Caco-2 (cell line): ENCODE measurements around the gene ZNF506. TPM values are rescaled to one million over a fixed set of nuclear protein-coding genes. Genes with fewer than 3 reads are reported as not detected.
"Not testable (repeated sequence)": the region's sequence is repeated elsewhere in the genome, so short reads cannot be mapped to it uniquely, and the experiment has no call there.

Source experiments
- BruUV-seq: library from RNA; stranded (reverse); fragments of 400-500 nt; replicated peaks from 2 replicates; lab custom pipeline; 2021; lab: Mats Ljungman, UMichigan
- CTCF ChIA-PET: fragments of 300-600 bp; sonication (Branson Sonifier 250); formaldehyde crosslinking; loops from one replicate; lab custom pipeline; 2022; ENCODE audit warnings: antibody characterized with exemption; lab: Charles Lee
- POLR2A ChIA-PET: fragments of 300-600 bp; sonication (Branson Sonifier 250); formaldehyde crosslinking; loops from one replicate; lab custom pipeline; 2022; ENCODE audit warnings: antibody characterized with exemption; lab: Charles Lee
- DNase-seq, 2 experiments: peaks; one replicate each; pipeline versions ENCODE4 v3.0.0 to v3.0.0-alpha.2; 2020 to 2022
- H3K27me3 ChIP-seq: replicated peaks from 2 replicates; pipeline ENCODE4 v1.6.0; 2011; ENCODE audit warnings: low read length; ENCODE audit not compliant: control insufficient read depth, insufficient read depth
- H3K36me3 ChIP-seq: 2 replicates; pipeline ENCODE4 v1.5.1; 2011; ENCODE audit warnings: low read length; ENCODE audit not compliant: control insufficient read depth, insufficient read depth
- H3K4me1 ChIP-seq: fragments of 250-450 bp; sonication (Bioruptor Pico); 2 replicates; pipeline ENCODE4 v1.5.1; 2020; ENCODE audit warnings: mild to moderate bottlenecking
- H3K4me3 ChIP-seq: 2 replicates; pipeline ENCODE4 v1.5.1; 2011; ENCODE audit warnings: low read depth, mild to moderate bottlenecking, control low read depth, low read length
- H3K9me3 ChIP-seq: fragments of 250-450 bp; sonication (Bioruptor Pico); 2 replicates; pipeline ENCODE4 v1.5.1; 2020; ENCODE audit warnings: mild to moderate bottlenecking, moderate library complexity
- H3K27ac Mint-ChIP-seq: one replicate; pipeline ENCODE4 v1.8.0; 2022; ENCODE audit warnings: mixed read lengths; ENCODE audit not compliant: unreplicated experiment
- H3K27me3 Mint-ChIP-seq: one replicate; pipeline ENCODE4 v1.8.0; 2022; ENCODE audit warnings: mixed read lengths; ENCODE audit not compliant: insufficient read depth, unreplicated experiment
- H3K36me3 Mint-ChIP-seq: one replicate; pipeline ENCODE4 v1.8.0; 2022; ENCODE audit warnings: mild to moderate bottlenecking, mixed read lengths; ENCODE audit not compliant: insufficient read depth, unreplicated experiment
- H3K4me1 Mint-ChIP-seq: one replicate; pipeline ENCODE4 v1.8.0; 2022; ENCODE audit warnings: low read depth, mixed read lengths; ENCODE audit not compliant: unreplicated experiment
- H3K4me3 Mint-ChIP-seq: one replicate; pipeline ENCODE4 v1.8.0; 2022; ENCODE audit warnings: mild to moderate bottlenecking, moderate library complexity, mixed read lengths; ENCODE audit not compliant: unreplicated experiment
- H3K9me3 Mint-ChIP-seq: one replicate; pipeline ENCODE4 v1.8.0; 2022; ENCODE audit warnings: mixed read lengths; ENCODE audit not compliant: unreplicated experiment
- CTCF ChIP-seq, 2 experiments: fragments of 200-600 bp in 1 of 2; IDR thresholded peaks; 1 replicate in 1 of 2; 2 replicates in 1 of 2; pipeline versions ENCODE4 v1.5.1 to v1.8.0; 2011 to 2022; ENCODE audit warnings: antibody characterized with exemption in 1 of 2, control low read depth in 1 of 2, inconsistent platforms in 1 of 2, low read depth in 1 of 2, low read length in 1 of 2, mild to moderate bottlenecking in 1 of 2, moderate library complexity in 1 of 2; ENCODE audit not compliant: insufficient read depth in 1 of 2, severe bottlenecking in 1 of 2, unreplicated experiment in 1 of 2
- intact Hi-C: fragments of 100-400 bp; cut with micrococcal nuclease; formaldehyde crosslinking; loops from one replicate; pipeline ENCODE4 v1.10.0; 2022; ENCODE audit not compliant: unreplicated experiment
- total RNA-seq: library from RNA; stranded (reverse); gene quantifications from 2 replicates; pipeline ENCODE4 v1.2.3, GENCODE V29; 2022

The ZNF506 gene
- total RNA-seq, 1 experiment from 2014 or later: 9.4 TPM

- peaks cover 12% of the 10 kb centered on the region for H3K9me3 Mint-ChIP-seq
- no peak for TF ChIP-seq CTCF (IDR thresholded peaks at IDR 0.05; ENCODE audit: insufficient read depth in 1 of 2, low read depth in 1 of 2, low read length in 1 of 2, severe bottlenecking in 1 of 2, unreplicated experiment in 1 of 2)
- no peaks in the 10 kb centered on the region for H3K27me3 Mint-ChIP-seq
- Histone ChIP-seq H3K9me3 (peaks cover 17% of the 10 kb centered on the region; the same call in 1 of the 2 replicates), H3K4me3 (peak within 1 kb of the TSS; percentile 70), H3K36me3 (no peaks in the 10 kb centered on the region), H3K4me1 (no peaks in the 10 kb centered on the region), H3K27me3 (no peaks in the 10 kb centered on the region)
- POLR2A ChIA-PET: interaction anchor here (0.5 to 1.6 kb wide), 8 partner anchors 35 to 203 kb away, joined by 3 to 25 read pairs (median 8); partner anchors contain the start of genes ATP13A1, ZNF101, ZNF14 and ZNF506
- intact Hi-C loops: loop anchor here (1.0 to 10.0 kb wide), 4 partner anchors 34 to 201 kb away; partner anchors contain the start of genes ATP13A1, ZNF101, ZNF506 and ZNF93
- DNase-seq: peak; percentile 93 to 95
- CTCF ChIA-PET: interaction anchor here (0.7 kb wide), 1 partner anchor 35 kb away, joined by 4 read pairs; the partner anchor contains the start of gene ZNF93
- TSS peak; percentile 50 for BruUV-seq
- H3K36me3 Mint-ChIP-seq: peaks cover 17% of the 10 kb centered on the region
- peak within 1 kb of the TSS; percentile 100 for H3K27ac Mint-ChIP-seq
- H3K4me3 Mint-ChIP-seq: peak within 1 kb of the TSS; percentile 100
- peaks cover 8% of the 10 kb centered on the region for H3K4me1 Mint-ChIP-seq
These were observed 44.4 kb upstream of the ZNF506 start, which contains the start of gene ZNF253 for GRCh38 chr19:19865750-19866610. ZNF253 (plus strand) TSS chr19:19865882; CDS start chr19:19865997, 115 bp downstream.

- DNase-seq: no peak
- H3K27me3 ChIP-seq: no peaks in the 10 kb centered on the region
- Mint-ChIP-seq H3K27ac (no peak overlapping the region), H3K4me1 (peaks cover 8% of the 10 kb centered on the region), H3K4me3 (no peak overlapping the region), H3K27me3 (no peaks in the 10 kb centered on the region), H3K36me3 (peaks cover 4% of the 10 kb centered on the region), H3K9me3 (peaks cover 12% of the 10 kb centered on the region)
- POLR2A ChIA-PET: no interaction called here
- no TSS peak for BruUV-seq
- no peaks in the 10 kb centered on the region for H3K36me3 ChIP-seq
- H3K4me1 ChIP-seq: no peaks in the 10 kb centered on the region
- H3K9me3 ChIP-seq: 0 out of 2 replicates have a peak, but pooled peaks cover 5% of the 10 kb centered on the region
- intact Hi-C loops: loop anchor here (10.0 kb wide), 1 partner anchor 196 kb away; the partner anchor contains the start of genes ATP13A1 and ZNF101
- H3K4me3 ChIP-seq: no peak overlapping the region
- TF ChIP-seq CTCF (IDR thresholded peaks at IDR 0.05; ENCODE audit: insufficient read depth in 1 of 2, low read depth in 1 of 2, low read length in 1 of 2, severe bottlenecking in 1 of 2, unreplicated experiment in 1 of 2): no peak
- CTCF ChIA-PET: no interaction called here
These were observed 39.3 kb upstream of the ZNF506 start for GRCh38 chr19:19860756-19861390.

GRCh38 chr19:19858751-19859150, 37.2 kb upstream of the ZNF506 start:
- Mint-ChIP-seq H3K4me3 (no peak overlapping the region), H3K36me3 (no peaks in the 10 kb centered on the region), H3K27me3 (no peaks in the 10 kb centered on the region), H3K4me1 (no peaks in the 10 kb centered on the region), H3K27ac (no peak overlapping the region), H3K9me3 (peaks cover 12% of the 10 kb centered on the region)
- ChIA-PET CTCF (no interaction called here), POLR2A (no interaction called here)
- H3K9me3 ChIP-seq: no peaks in the 10 kb centered on the region
- no TSS peak for BruUV-seq
- no peak for DNase-seq
- no peaks in the 10 kb centered on the region for H3K27me3 ChIP-seq
- H3K4me3 ChIP-seq: no peak overlapping the region
- H3K4me1 ChIP-seq: no peaks in the 10 kb centered on the region
- no peaks in the 10 kb centered on the region for H3K36me3 ChIP-seq
- intact Hi-C loops: no loop called here
- TF ChIP-seq CTCF (IDR thresholded peaks at IDR 0.05; ENCODE audit: insufficient read depth in 1 of 2, low read depth in 1 of 2, low read length in 1 of 2, severe bottlenecking in 1 of 2, unreplicated experiment in 1 of 2): no peak

GRCh38 chr19:19851740-19852139, 30.2 kb upstream of the ZNF506 start:
- H3K27me3 Mint-ChIP-seq, POLR2A ChIA-PET, CTCF ChIA-PET: not testable (repeated sequence)

More at GRCh38 chr19:19851740-19852139, 30.2 kb upstream of the ZNF506 start:
- H3K27me3 ChIP-seq, H3K4me1 ChIP-seq, H3K9me3 Mint-ChIP-seq, H3K4me1 Mint-ChIP-seq, H3K36me3 ChIP-seq, H3K4me3 Mint-ChIP-seq, DNase-seq, H3K4me3 ChIP-seq, BruUV-seq, H3K36me3 Mint-ChIP-seq, H3K9me3 ChIP-seq, H3K27ac Mint-ChIP-seq: not testable (repeated sequence)
- intact Hi-C loops: loop anchor here (2.0 kb wide), 1 partner anchor 129 kb away; no protein-coding TSS in a partner anchor
